K562 (cell line): Measurements from ENCODE around the gene SGSH. TPM values are rescaled to one million over a fixed set of nuclear protein-coding genes. Genes with fewer than 3 reads are reported as not detected.

ENCODE experiments used
- JUN ChIP-seq, 2 experiments: sonication (generic) in 1 of 2; formaldehyde crosslinking in 1 of 2; IDR thresholded peaks; 2 replicates each; pipeline versions ENCODE4 v1.6.1 to v1.8.0; 2012 to 2022; ENCODE audit warnings: borderline replicate concordance in 2 of 2, mild to moderate bottlenecking in 2 of 2, improper control_type of control experiment in 1 of 2, low read depth in 1 of 2, low read length in 1 of 2, missing genetic modification reagents in 1 of 2
- MEF2A ChIP-seq: IDR thresholded peaks from 2 replicates; pipeline ENCODE4 v1.6.1; 2011; ENCODE audit warnings: low read depth, mild to moderate bottlenecking, low read length, moderate library complexity; ENCODE audit not compliant: control insufficient read depth
- MTA2 ChIP-seq: fragments of 450-650 bp; IDR thresholded peaks from 2 replicates; pipeline ENCODE4 v1.6.1; 2016; ENCODE audit warnings: low read depth
- RBM15 ChIP-seq: fragments of 200-400 bp; formaldehyde crosslinking; IDR thresholded peaks from 2 replicates; pipeline ENCODE4 v1.6.1; 2018; ENCODE audit warnings: mild to moderate bottlenecking, low read length, moderate library complexity; ENCODE audit not compliant: insufficient read depth
- ZNF668 ChIP-seq: fragments of 250-450 bp; sonication (Bioruptor Pico); IDR thresholded peaks from 2 replicates; pipeline ENCODE4 v1.8.0; 2022; ENCODE audit warnings: mild to moderate bottlenecking, inconsistent platforms
- polyA plus RNA-seq, 8 experiments: library from polyadenylated mRNA; depleted of rRNA in 4 of 8; stranded (reverse) in 5 of 8; unstranded in 3 of 8; fragments of >200 nt; fragmentation: Nextera tagmentation in 2 of 8; fragmentation: Illumina TruSeq in 1 of 8; extraction: Ambion mirVana in 2 of 8; extraction: Trizol in 1 of 8; gene quantifications; 2 replicates each; pipeline versions ENCODE4 v1.2.1 to v1.2.3, GENCODE V29; 2011 to 2014; ENCODE audit warnings: inconsistent platforms in 1 of 8, missing spikeins in 1 of 8
- total RNA-seq, 7 experiments: library from RNA; depleted of rRNA in 6 of 7; stranded (reverse); fragments of >200 nt in 6 of 7; fragmentation: Illumina TruSeq in 2 of 7; extraction: Trizol in 2 of 7; gene quantifications; 2 replicates each; pipeline versions ENCODE4 v1.2.1 to v1.2.3, GENCODE V29; 2011 to 2021; ENCODE audit warnings: low replicate concordance in 1 of 7
- TF ChIP-seq, protein P1 (sequence below): sonication (generic); formaldehyde crosslinking; IDR thresholded peaks from 2 replicates; pipeline ENCODE4 v1.8.1; 2023; ENCODE audit warnings: missing genetic modification reagents, mild to moderate bottlenecking, borderline replicate concordance
- TF ChIP-seq, protein P2 (sequence below): sonication (generic); formaldehyde crosslinking; IDR thresholded peaks from 2 replicates; pipeline ENCODE4 v1.8.0; 2022; ENCODE audit warnings: mild to moderate bottlenecking, missing genetic modification reagents

Gene SGSH
- total and polyA plus RNA-seq, 9 of the 15 experiments (the other 6 are each of a cell fraction or from before 2014, with no cell fraction given): 0.25 to 15.7 (median 4.9) TPM

DNA sequence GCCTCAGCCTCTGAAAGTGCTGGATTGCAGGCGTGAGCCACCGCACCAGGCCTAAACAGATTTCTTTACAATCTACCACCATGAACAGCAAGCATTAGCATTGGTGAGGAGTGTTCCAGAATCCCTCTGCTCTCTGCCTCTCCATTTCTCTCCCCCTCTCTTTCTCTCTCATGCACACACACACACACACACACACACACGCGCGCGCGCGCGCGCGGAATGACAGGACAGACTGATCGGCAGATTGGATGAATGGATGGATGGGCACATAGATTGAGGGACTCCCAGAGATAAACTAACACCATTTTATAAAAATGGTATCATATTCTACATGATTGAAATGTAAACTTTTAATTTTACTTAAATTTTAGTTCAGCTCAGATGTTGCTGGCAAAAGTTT lies 47.0 kb downstream of the SGSH start (continued):
- TF ChIP-seq, protein P1, sequence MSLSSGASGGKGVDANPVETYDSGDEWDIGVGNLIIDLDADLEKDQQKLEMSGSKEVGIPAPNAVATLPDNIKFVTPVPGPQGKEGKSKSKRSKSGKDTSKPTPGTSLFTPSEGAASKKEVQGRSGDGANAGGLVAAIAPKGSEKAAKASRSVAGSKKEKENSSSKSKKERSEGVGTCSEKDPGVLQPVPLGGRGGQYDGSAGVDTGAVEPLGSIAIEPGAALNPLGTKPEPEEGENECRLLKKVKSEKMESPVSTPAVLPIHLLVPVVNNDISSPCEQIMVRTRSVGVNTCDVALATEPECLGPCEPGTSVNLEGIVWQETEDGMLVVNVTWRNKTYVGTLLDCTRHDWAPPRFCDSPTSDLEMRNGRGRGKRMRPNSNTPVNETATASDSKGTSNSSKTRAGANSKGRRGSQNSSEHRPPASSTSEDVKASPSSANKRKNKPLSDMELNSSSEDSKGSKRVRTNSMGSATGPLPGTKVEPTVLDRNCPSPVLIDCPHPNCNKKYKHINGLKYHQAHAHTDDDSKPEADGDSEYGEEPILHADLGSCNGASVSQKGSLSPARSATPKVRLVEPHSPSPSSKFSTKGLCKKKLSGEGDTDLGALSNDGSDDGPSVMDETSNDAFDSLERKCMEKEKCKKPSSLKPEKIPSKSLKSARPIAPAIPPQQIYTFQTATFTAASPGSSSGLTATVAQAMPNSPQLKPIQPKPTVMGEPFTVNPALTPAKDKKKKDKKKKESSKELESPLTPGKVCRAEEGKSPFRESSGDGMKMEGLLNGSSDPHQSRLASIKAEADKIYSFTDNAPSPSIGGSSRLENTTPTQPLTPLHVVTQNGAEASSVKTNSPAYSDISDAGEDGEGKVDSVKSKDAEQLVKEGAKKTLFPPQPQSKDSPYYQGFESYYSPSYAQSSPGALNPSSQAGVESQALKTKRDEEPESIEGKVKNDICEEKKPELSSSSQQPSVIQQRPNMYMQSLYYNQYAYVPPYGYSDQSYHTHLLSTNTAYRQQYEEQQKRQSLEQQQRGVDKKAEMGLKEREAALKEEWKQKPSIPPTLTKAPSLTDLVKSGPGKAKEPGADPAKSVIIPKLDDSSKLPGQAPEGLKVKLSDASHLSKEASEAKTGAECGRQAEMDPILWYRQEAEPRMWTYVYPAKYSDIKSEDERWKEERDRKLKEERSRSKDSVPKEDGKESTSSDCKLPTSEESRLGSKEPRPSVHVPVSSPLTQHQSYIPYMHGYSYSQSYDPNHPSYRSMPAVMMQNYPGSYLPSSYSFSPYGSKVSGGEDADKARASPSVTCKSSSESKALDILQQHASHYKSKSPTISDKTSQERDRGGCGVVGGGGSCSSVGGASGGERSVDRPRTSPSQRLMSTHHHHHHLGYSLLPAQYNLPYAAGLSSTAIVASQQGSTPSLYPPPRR (CRISPR knock-in tag): no peak
- TF ChIP-seq MEF2A: no peak
- no peak for TF ChIP-seq JUN (IDR thresholded peaks at IDR 0.05; ENCODE audit: borderline replicate concordance, low read depth, low read length)
- no peak for TF ChIP-seq JUN (CRISPR knock-in tag; IDR thresholded peaks at IDR 0.05; ENCODE audit: borderline replicate concordance)
- no peak for TF ChIP-seq MTA2
- no peak for TF ChIP-seq ZNF668 (CRISPR knock-in tag)
- no peak for TF ChIP-seq RBM15
- TF ChIP-seq, protein P2, sequence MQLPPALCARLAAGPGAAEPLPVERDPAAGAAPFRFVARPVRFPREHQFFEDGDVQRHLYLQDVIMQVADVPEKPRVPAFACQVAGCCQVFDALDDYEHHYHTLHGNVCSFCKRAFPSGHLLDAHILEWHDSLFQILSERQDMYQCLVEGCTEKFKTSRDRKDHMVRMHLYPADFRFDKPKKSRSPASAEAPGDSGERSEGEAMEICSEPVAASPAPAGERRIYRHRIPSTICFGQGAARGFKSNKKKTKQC: no peak
